A549 treated with DMSO at 1 μM for 4 hours (cell line): ENCODE results near the gene CLDN9. TPM values are rescaled to one million over a fixed set of nuclear protein-coding genes. Genes with fewer than 3 reads are reported as not detected.

Experiments
- total RNA-seq: library from RNA; stranded (reverse); fragments of 200-300 nt; extraction: Qiagen RNA extraction; gene quantifications from 5 replicates; pipeline ENCODE4 v1.2.3, GENCODE V29; 2022; ENCODE audit warnings: low read depth

Gene CLDN9, protein sequence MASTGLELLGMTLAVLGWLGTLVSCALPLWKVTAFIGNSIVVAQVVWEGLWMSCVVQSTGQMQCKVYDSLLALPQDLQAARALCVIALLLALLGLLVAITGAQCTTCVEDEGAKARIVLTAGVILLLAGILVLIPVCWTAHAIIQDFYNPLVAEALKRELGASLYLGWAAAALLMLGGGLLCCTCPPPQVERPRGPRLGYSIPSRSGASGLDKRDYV
- total RNA-seq: 0.33 to 0.59 TPM (median 0.49 TPM) in 5 replicates

DNA sequence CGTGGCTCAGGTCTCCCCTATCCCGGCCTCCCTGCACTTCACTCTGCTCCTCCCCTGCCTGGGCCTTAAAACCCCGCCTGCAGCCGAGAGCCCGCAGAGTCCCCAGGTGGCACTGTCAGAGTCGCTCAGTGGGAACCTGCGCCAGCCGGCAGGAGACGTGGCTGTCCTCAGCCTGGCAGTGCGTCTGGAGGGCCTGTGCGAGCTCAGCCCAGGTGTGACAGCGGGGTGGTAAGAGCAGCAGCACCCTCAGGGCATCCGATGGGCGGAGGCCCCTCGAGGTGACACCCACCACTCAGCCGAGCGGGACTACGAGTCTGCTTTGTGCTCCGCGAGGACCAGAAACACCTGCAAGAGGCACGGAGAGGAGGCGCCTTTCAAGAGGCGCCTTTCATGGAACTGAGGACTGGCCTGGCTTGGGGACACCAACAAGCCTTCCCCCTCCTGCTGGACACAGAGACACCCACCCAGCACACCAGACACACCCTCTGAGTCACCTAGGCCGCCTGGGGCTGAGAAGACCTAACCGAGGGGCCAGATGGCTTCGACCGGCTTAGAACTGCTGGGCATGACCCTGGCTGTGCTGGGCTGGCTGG lies at the start of gene CLDN9:
TSS of gene CLDN9 (plus strand) at position 96 of the 593 bp plus-strand sequence. CDS start at position 536, 440 bp downstream.

DNA sequence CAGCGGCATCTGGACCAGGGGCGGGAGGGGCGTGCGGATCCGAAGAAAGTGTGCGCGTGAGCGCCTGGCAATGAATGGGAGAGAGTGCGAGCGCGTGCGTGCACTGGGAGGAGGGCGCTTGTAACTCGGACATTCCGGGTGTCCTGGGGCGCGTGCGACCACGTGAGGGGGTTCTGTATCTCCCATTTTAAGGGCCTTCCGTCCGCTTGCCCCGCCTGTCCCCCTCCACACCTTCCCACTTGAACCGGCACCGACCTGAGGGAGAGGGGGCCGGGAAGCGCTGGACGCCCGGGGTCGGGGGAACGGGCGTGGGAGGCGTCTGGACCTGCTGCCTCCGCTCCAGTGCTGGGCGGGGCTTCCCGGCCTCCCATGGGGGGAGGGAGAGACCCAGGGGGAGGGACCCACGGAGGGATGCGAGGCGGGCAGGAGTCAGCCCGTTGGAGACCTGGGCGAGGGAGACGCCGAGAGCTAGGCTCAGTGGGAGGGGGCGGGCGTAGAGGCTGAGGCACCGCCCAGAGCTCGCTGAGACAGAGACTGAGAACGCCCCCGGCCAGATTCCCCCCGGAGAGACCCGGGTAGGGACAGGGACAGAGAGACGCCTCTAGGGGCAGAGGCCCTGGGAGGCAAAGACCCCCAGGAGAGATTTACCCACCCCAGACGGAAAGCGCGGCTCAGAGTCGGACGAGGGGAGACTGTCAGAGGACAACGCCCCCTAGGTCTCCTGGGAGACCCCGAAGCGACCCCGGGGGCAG lies 48.8 kb upstream of the CLDN9 start, which contains the start of gene KREMEN2:
TSS of gene KREMEN2 (plus strand) at position 553 of the 752 bp plus-strand sequence. CDS start 246 bp downstream, outside the sequence.

DNA sequence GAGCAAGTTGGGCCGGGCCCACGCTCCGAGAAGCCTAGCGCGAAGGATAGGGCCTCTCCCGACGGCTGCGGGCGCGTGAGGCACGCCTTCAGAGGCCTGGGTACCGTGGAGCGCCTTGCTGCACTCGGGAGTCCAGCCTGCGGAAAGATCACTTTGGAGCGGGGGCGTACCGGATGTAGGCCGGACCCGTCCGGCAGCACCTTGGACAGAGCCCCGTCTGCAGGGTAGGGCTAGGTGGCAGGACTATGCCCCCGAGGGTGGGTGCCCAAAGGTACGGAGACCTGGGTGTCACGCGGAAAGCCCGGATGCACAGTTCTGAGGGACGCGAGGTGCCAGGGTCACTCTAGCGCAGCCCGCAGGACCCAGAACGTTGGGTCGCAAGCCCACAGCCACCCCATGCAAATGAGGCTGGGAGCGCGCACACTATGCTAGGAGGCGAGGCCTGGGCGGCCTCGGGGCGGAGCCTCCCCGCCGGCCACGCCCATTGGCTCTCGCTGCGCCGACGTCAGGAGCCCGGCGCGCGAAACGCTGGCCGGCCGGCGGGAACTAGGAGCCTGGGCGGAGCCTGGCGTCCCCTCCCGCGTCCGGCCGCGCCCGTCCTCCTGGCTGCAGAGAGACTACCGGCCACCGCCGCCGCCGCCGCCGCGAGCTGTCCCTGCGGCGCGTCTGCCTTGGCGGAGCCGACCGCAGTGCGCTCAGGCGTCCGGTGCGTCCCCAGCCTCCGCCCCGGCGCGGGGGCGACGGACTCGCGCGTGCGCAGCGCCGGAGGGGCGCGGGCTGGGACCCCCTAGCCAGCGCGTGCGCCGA lies 43.8 kb upstream of the CLDN9 start, which contains the start of gene PAQR4:
TSS of gene PAQR4 (plus strand) at position 611 of the 807 bp plus-strand sequence. CDS start 327 bp downstream, outside the sequence.

DNA sequence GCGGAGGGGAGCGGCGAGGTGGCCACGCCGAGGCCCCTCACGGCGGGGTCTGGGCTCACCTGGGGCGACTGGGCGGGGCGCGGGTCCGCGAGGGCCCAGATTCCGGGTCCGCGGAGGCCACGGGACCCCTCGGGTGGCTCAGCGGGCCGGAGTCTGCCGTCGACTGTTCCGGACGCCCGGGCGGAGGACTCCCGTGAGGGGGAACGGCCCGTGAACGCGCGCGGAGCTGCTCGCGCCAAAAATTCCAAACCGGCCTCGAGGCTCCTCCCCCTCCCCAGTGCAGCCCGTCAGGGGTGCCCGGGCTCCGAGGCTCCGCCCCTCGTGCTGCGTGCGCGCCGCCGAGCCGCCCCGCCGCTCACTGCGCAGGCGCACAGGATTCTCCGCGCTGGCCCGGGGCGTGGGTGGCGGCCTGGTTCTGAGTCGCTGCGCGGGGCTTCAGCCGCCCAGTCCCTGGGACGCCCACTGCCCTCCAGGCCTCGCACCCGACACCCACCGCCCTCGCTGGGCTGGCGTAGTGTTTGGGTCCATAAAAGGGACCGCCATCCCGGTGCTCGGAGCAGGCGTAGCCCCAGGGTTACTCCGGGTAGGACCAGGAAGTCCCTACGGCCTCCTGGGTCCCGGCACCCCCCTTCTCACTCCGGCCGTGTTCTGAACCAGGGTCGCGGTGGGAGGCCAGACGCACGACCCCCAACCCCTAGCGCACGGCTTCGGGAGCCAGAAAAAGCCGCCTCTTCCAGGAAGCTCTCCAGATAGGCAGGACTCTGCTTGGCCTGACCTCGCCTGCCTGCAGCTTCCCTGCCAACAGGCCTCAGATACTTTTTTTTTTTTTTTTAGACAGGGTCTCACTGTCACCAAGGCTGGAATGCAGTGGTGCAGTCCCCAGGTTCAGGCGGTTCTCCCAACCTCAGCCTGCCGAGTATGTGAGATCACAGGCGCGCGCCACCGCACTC lies 32.2 kb upstream of the CLDN9 start, which contains the start of gene PKMYT1:
TSS of gene PKMYT1 (minus strand) at position 220 of the 950 bp plus-strand sequence. CDS start 789 bp downstream, outside the sequence.

DNA sequence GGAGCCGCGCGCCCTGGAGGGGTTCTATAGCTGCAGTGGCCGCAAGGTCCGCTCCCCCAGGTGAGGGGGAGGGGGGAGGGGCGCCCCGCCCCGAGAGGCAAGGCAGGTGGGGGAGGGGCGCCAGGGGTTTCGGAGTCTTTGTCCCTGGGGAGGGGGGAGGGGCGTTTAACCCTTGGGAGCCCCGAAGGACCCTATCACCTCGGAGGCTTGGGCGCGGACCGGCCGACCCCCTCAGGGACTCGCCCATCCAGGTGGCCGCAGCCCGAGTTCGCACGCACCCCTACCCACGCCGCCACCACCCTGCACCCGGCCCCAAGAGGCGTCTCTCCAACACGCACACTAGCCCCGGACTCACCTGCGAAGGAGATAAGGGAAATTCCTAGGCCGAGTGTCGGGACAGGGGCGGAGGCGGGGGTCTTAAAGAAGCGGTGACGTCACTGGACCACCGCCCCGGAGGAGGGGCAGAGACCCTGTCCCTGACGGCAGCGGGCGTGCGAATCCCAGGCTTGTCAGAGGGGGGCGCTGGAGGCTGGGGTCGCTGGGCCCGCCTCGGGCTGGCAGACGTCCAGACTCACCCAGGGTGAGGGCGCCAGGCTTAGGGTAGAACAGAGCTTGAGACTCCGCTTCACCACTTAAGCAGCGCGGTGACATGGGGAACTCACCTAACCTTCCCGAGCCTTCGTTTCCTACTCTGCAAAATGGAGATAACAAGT lies 5.2 kb downstream of the CLDN9 start, which contains the start of gene CLDN6:
TSS of gene CLDN6 (minus strand) at position 390 of the 713 bp plus-strand sequence. CDS start 2,162 bp downstream, outside the sequence.

DNA sequence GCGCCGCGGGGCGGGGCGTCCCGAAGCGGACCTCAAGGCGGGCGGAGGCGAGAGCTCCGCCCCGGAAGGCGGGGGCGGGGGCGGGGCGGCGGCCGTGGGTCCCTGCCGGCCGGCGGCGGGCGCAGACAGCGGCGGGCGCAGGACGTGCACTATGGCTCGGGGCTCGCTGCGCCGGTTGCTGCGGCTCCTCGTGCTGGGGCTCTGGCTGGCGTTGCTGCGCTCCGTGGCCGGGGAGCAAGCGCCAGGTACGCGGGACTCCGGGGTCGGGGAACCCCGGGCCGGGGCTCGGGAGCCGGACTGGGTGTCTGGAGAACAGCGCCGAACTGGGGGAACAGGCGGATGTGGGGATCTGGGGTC lies 7.5 kb downstream of the CLDN9 start, which contains the start of gene TNFRSF12A:
TSS of gene TNFRSF12A (plus strand) at position 122 of the 357 bp plus-strand sequence. CDS start at position 152, 30 bp downstream.

DNA sequence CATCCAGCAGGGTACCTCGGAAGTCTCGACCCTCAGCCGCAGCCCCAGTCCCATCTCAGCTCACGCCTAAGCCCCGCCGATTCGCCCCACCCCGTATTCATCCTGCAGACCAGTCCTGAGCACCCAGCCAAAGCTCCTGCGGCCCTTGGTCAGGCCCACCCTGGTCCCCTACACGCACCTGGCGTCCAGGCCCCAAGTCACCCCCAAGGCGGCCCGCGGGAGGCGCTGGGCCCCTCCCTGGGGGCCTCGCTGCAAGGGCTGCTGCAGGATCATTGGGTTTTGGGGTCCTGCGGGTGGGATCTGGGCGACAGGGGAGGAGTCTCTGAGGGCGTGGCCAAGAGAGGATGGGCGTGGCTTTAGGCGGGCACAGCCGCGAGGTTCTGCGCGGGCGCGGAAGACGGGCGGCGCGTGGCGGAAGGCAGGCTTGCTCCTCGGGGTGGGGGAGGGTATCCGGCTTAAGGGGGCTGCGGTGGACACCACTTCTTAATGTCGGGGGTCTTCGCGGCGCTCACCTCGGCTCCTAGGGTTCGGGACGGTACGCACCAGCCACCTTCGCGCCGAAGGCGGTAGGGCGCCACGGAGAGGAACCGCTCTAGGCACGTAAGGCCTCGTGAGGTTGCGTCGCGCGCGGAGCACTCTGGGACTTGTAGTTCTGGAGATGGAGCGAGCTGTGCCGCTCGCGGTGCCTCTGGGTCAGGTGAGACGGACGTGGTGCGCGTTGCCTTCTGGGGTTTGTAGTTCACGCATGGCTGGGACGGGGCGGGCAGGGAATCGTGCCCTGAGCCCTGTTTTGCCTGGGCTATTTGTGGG lies 11.2 kb downstream of the CLDN9 start, which contains the start of the genes HCFC1R1 and THOC6:
TSS of gene HCFC1R1 (minus strand) at position 274 of the 810 bp plus-strand sequence. CDS start at position 273, 1 bp downstream.
TSS of gene THOC6 (plus strand) at position 367 of the 810 bp plus-strand sequence. CDS start at position 659, 292 bp downstream.

DNA sequence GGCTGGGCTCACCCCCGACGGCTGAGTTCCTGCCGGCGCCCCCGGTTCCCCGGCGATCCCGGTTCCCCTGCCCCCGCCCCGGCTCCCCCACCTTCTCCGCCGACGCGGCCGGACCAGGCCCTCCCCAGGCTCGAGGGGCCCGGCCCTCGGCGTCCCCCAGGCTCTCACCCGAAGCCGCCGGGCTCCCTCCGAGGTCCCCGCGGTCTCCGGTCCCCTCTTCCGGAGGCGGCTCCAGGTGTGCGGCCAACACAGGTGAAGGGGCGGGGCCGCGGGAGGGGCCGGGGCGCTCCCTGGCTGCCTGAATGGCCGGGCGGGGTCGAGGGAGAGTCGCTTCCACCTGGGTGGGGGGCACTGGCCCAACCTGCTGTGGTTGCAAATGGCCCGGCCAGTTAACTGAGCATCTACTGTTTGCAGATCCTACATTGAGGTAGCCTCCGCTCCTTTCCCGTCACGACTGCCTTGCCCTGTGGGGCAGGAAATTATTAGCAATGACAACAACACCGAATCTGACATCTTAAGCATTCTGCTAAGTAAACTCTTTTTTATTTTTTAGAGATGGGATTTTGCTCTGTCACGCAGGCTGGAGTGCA lies 24.1 kb downstream of the CLDN9 start, which contains the start of gene BICDL2:
TSS of gene BICDL2 (minus strand) at position 219 of the 590 bp plus-strand sequence. CDS start 1,448 bp downstream, outside the sequence.

DNA sequence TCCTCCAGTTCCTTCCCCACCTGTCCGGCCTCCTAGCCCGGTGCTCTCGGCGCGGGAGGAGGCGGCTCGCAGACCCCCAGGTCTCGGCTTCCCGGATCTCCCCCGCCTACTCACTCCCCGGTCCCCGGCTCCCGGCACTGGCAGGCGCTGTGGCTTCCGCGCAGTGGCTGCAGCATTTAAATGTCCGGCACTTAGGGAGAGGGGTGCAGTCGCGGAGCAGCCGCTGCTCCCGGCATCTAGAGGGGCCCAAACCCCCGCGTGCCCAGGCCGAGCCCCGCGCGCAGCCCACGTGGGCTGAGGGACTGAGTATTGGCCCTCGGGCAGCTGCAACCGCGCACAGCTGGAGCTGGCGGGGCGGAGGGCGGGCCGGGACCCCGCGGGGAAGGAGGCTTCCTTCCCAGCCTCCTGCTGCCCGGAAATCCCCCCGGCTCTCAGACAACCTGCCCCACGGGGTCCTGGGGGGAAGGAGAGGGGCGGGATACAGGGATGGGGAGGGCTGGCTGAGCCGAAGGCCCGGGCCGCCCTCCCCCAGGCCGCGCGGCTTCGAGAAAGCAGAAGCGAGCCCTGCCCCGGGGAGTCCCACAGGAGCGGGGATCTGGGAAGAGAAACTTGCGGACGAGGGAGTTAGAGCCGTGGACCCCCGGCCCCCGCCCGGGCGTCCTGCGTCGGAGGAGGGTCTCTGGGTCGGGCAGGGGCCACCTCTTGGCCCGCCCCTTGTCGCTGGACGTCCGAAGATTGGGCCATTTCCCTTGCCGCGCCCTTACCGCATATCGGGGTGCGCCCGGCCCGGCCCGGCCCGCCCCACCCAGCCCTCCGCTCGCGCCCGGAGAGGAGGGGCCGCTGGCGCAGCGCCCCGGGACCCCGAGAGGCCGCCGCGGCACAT lies 33.3 kb downstream of the CLDN9 start, which contains the start of gene MMP25:
TSS of gene MMP25 (plus strand) at position 804 of the 883 bp plus-strand sequence. CDS start 357 bp downstream, outside the sequence.

Other genes starting within 250 kb of the CLDN9 start
- gene ELOB, start 235.6 kb upstream of the CLDN9 start, total RNA-seq: 432 to 492 TPM (median 452 TPM) in 5 replicates
- gene PRSS33, start 225.4 kb upstream of the CLDN9 start, total RNA-seq: 0.12 TPM in 1 of 5 replicates, not detected in the others
- not detected in 5 replicates for gene PRSS41, start 214.5 kb upstream of the CLDN9 start, total RNA-seq
- 0.11 to 0.39 TPM (median 0.14 TPM) in 4 of 5 replicates, not detected in the other for gene PRSS21, start 195.7 kb upstream of the CLDN9 start, total RNA-seq
- 0.46 to 1.3 TPM (median 0.69 TPM) in 5 replicates for gene ZG16B, start 182.6 kb upstream of the CLDN9 start, total RNA-seq
- gene PRSS22, start 154.8 kb upstream of the CLDN9 start, total RNA-seq: 2.5 to 4.1 TPM (median 3.0 TPM) in 5 replicates
- 44.9 to 59.5 TPM (median 50.8 TPM) in 5 replicates for gene FLYWCH2, start 129.7 kb upstream of the CLDN9 start, total RNA-seq
- 20.1 to 29.5 TPM (median 27.2 TPM) in 5 replicates for gene FLYWCH1, start 101.0 kb upstream of the CLDN9 start, total RNA-seq
- 1.1 to 2.8 TPM (median 2.0 TPM) in 5 replicates for gene KREMEN2, start 48.6 kb upstream of the CLDN9 start, total RNA-seq
- gene PAQR4, start 43.6 kb upstream of the CLDN9 start, total RNA-seq: 34.1 to 44.1 TPM (median 38.0 TPM) in 5 replicates
- 69.3 to 97.7 TPM (median 85.3 TPM) in 5 replicates for gene PKMYT1, start 32.5 kb upstream of the CLDN9 start, total RNA-seq
- 0.17 to 0.82 TPM (median 0.40 TPM) in 5 replicates for gene CLDN6, start 5.3 kb downstream of the CLDN9 start, total RNA-seq
- gene TNFRSF12A, start 7.4 kb downstream of the CLDN9 start, total RNA-seq: 584 to 710 TPM (median 600 TPM) in 5 replicates
- 206 to 241 TPM (median 224 TPM) in 5 replicates for gene HCFC1R1, start 11.0 kb downstream of the CLDN9 start, total RNA-seq
- 24.1 to 38.0 TPM (median 33.0 TPM) in 5 replicates for gene THOC6, start 11.1 kb downstream of the CLDN9 start, total RNA-seq
- not detected in 5 replicates for gene BICDL2, start 24.0 kb downstream of the CLDN9 start, total RNA-seq
- 0.69 to 1.1 TPM (median 0.78 TPM) in 5 replicates for gene MMP25, start 33.6 kb downstream of the CLDN9 start, total RNA-seq
- gene IL32, start 52.7 kb downstream of the CLDN9 start, total RNA-seq: 22.5 to 31.8 TPM (median 27.0 TPM) in 5 replicates
- gene ZSCAN10, start 86.4 kb downstream of the CLDN9 start, total RNA-seq: 0.08 TPM in 1 of 5 replicates, not detected in the others
- gene ZNF205, start 99.7 kb downstream of the CLDN9 start, total RNA-seq: 10.9 to 15.0 TPM (median 12.1 TPM) in 5 replicates
- gene ZNF213, start 122.1 kb downstream of the CLDN9 start, total RNA-seq: 8.2 to 13.3 TPM (median 11.1 TPM) in 5 replicates
- 0.44 to 0.59 TPM (median 0.53 TPM) in 5 replicates for gene OR1F1, start 175.3 kb downstream of the CLDN9 start, total RNA-seq
- 8.6 to 11.7 TPM (median 9.0 TPM) in 5 replicates for gene ZNF200, start 222.2 kb downstream of the CLDN9 start, total RNA-seq
- not detected in 5 replicates for gene MEFV, start 243.7 kb downstream of the CLDN9 start, total RNA-seq